EH (cell line): ENCODE results near the gene DNAI1.

ENCODE experiments used
- DNase-seq: peaks from one replicate; pipeline ENCODE4 v3.0.0-alpha.2; 2015; ENCODE audit warnings: low read depth

DNAI1 gene

DNA sequence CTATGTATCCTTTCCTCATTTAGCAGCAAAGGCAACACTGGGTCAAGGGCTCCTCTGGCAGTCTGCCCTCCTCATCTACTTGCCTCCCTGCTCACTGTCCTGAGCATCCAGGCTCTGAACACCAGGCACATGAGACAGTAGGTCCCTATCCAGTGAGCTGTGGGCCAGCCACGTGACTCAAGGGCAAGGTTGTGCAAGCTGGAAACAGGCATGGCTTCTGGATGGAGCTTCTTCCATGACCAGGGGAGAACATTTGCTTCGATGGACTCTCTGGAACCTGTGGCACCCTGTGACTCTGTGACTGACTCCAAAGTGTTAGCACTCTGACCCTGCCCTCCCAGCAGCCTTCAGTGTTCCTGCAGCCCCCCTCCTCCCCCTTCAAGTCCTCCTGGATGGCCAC lies 33.0 kb downstream of the DNAI1 start:
- DNase-seq = no peak

- DNase-seq = no peak
Measured at GRCh38 chr9:34492051-34492450, 33.4 kb downstream of the DNAI1 start.

DNA sequence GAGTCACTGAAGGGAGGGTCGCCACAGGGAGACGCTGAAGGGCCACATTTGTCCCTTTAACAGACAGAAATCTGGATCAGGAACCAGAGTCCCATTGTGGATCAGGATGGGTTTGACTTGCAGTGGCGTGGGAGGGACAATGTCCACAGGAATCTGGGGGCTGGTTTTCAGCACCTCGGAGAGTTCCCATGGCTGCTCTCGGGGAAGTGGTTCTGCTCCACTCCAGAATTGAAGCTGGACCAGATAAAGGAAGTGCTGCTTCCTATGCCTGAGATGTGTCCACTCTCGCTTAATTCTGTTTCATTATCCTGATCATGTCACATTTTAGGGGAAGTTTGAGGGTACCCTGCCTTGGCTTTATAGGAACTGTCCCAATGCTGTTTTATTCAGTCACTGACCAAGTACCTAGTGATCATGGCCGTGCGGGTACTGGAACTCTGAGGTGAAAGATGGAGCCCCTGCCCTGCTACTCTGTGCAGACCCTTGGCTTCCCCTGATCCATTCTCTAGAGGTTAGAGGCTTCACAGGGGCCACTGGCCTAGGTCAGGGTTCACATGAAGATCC lies 35.4 kb downstream of the DNAI1 start:
- DNase-seq = peak; percentile 70

DNA sequence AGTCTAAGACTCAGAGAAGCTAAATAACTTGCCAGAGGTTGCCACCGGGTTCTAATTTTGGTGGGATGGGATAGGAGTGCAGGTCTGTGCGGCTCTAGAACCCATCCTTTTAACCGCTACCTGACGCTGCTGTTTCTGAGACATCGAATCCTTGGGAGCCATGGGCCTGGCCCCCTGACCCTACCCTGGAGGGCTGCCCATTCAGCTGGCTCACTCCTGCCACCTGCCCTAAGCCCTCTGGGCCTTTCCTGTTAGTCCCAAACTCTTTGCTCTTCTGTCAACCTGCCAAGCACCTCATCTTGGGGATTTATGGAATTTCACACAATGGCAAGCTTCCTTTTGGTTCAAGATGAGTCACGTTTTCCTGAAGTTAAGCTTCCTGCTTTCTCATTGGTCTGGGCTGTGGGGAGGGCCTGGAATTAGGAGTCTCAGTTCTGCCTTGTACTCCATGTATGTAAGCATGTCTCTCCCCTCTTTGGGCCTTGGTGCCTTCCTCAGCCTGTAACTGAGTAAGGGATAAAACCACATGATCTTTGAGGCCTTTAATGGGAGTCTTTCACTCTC lies 37.6 kb downstream of the DNAI1 start:
- DNase-seq = peak; percentile 28

- no peak for DNase-seq
Measured at GRCh38 chr9:34498553-34498952, 39.9 kb downstream of the DNAI1 start.

GRCh38 chr9:34499076-34499475 lies 40.5 kb downstream of the DNAI1 start:
- no peak for DNase-seq

DNA sequence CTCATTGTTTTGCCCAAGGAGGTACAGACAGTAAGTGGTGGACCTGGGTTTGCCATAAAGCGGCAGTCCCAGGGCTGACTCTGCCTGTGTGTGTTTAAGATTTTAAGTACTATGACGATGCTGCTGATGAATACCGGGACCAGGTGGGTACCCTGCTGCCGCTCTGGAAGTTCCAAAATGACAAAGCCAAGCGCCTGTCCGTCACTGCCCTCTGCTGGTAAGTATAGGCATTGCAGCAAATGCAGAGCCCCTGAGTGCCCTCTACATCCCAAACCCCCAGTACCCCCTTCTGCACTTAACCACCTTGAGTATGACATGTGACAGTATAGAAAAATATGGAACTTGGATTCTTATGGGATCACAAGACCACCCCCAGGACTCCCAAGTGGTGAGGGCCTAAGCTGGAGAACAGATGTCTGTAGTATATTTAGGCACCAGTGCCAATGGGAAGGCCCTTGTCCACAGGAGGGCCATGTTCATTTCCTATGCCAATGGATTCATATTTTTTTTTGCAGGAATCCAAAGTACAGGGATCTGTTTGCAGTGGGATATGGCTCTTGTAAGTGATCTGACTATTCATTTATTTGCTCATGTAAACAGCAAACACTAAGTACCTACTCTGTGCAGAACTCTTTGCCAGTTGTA lies 42.1 kb downstream of the DNAI1 start:
- peak; percentile 54 for DNase-seq

- DNase-seq = no peak
Measured at GRCh38 chr9:34501372-34501771, 42.8 kb downstream of the DNAI1 start.

DNA sequence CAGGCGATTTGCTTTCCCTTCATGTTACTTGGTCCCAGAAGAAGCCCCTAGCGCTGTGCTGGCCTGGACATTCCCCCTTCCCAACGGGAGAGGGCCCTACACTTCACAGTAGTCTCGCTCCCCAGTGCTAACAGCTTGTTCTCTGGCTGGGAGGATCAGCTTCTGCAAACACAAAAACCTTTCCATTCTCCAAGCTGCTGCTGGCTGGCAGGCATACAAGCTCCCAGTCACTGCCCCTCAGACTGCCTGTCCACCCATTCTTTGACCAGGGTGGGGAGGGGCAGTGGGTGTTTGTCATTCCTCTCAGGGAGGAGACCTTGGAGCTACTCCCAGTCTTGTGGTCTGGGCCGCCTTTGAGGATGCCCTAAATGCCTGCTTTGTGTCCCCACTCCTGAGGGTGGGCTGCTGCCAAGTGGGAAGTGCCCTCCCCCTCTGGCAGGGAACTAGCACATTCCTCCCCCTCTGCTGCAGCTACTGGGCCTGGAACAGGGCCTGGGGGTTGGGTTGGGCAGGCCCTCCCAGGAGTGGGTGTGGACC lies 43.4 kb downstream of the DNAI1 start:
- peak; percentile 77 for DNase-seq

DNA sequence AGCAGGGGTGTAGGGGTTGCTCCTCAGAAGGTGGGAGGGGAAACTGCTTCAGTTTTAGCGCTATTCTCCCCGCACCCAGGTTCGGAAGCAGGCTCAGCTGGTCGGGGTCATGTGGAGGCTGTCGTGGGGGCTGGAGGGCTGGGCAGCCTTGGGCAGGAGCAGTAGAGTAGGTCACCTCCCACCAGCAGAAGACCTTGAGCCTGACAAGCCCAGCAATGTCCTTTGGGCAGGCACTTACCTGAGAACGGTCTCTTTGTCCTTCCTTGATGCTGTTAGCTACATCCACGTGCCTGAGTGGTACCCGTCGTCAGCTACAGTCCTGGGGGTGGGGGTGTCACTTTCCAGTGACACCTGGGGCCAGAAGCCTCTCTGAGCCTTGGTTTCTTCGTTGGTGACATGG lies 43.9 kb downstream of the DNAI1 start:
- DNase-seq = no peak

DNA sequence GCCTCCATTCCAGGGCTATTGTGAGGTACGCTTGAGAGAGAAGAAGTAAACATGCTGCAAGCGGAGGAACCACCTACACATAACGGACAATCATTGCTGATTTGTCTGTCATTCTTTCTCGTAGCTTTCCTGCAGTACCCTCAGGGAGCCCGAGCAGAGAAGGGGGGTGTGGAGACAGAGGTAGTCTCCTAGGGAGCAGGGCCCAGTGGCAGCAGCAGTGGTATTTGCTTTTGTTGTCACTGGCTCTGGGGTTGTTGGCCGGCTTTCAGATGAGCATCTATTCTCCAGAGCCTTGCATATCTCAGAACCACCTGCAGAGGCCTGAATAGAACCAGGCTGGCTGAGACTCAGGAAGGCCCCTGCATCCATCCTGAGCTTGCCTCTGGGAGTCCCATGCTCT lies 44.3 kb downstream of the DNAI1 start:
- no peak for DNase-seq

DNA sequence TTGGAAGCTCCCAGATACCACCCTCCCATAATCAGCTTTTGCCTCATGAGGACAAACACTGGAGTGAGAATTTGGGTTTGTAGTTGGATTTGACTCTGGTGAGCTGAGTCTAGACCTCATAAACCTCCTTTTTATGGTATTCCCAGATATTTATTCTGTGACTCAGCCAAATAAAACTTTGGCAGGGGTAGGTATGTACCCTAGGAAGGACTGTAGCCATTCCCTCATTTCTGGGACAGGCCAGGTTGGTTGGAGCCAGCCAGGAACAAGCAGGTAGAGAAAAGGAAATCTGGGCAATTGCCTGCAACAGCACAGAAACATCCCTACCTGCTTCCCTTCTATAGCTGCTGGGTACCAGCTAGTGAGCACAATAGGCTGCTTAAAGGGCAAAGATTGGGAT lies 44.8 kb downstream of the DNAI1 start:
- peak; percentile 16 for DNase-seq

- DNase-seq = peak; percentile 8
Measured at GRCh38 chr9:34505370-34506120, 46.9 kb downstream of the DNAI1 start.

DNA sequence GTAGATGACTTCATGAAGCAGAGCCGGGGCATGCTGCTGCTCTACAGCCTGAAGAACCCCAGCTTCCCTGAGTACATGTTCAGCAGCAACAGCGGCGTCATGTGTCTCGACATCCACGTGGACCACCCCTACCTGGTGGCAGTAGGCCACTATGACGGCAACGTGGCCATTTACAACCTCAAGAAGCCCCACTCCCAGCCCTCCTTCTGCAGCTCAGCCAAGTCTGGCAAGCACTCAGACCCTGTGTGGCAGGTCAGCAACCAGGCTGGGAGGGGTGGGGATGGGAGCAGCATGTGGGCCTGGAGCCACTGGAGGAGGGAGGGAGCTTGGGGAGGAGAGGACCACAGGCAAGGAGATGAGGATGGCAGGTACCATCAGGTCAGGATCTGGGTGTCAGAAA lies 48.0 kb downstream of the DNAI1 start:
- DNase-seq = no peak

- DNase-seq = no peak
Measured at GRCh38 chr9:34507556-34507955, 49.0 kb downstream of the DNAI1 start.

DNA sequence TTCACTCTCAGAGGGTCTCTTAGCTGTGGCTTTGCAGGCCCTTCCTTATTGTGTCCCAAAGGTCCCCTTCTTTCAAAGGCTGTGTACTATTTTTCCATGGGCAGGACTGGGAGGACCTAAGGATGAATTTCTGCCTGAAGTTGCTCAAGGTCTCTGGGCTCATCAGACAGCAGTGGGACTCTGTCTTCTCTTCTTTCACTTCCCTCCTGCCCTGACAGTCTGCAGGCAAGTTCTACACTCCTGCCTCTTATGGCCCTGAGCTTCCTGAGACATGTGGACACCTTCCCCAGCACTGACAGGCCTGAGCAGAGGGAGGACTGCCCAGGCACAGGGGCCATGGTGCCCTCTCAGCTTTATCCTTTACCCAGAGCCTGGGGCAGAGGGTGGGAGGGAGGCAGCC lies 49.4 kb downstream of the DNAI1 start:
- no peak for DNase-seq

DNA sequence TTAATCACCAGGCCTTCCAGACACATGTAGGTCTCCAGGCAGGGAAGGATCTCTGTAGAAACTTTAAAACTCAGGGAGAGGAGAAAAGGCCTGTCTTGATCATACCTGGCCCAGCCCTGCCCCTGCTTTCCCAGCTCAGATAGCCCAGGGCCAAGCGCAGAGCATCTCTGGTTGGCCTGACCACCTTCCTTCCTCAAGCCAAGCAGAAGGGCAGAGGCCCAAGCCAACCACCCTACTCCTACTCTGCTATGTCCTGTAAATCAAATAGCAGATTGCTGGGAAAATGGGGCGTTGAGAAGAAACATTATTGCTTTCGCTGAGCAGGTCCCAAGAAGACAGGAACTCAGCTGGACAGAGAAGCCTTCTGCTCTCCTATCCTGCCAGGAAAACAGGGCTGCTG lies 49.9 kb downstream of the DNAI1 start:
- DNase-seq = no peak

DNA sequence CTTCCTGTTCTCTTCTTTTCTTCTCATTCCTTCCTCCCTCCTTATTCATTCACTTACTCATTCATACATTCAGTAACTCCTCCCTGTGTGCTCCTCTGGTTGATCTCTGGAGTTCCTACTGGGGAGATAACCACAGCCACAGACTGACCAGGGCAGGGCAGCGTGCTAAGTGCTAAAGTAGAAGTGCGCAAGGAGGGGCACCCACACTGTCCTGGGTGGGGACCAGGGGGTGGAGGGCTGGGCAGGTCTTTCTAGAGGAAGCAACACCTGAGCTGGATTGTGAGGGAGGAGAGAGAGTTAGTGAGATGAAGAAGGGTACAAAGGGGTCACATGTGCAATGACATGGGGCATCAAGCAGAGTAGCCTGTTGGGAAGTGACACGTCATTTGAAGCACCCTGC lies 50.3 kb downstream of the DNAI1 start:
- no peak for DNase-seq

DNA sequence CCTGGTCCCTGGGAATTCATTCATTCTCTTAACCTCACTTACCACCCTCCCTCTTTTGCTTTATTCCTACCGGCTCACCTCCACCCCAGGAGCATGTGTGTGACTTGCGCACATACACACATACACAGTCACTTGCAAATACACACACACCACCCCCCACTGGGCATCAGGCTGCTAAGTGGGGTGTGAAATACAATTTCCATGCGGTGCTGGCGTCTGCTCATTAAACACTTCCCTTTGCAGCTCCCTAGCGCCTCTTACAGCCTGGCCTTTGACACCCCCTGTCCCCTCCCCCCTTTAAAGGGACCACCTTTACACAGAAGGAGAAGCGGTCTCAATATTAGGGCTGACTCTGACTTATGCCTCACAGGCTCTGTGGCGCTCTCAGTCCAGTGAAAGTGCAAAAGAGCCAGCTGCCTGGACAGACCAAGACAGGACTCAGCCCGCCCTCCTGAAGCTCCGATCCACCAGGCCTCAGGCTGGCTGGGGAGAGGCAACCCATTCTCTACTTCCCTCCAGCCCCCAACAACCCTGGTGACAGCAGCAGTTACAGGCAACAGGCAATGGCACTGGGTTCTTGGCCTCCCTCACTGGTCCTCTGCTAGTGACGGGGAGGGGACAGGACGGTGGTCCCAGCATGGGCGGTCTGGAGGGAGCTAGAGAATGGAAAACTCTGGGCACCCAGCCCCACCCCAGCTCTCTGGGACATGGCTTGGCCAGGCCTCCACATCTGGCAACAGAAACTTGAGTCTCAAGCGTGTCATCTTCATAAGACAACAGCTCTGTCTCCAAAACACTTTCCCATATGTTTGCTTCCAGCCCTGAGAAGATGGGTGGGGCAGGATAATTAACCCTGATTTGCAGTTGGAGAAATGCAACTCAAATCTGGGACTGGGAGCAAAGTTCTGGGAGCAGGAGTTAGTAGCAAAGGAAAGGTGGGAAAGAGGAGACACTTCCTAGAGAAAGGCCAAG lies 52.2 kb downstream of the DNAI1 start:
- no peak for DNase-seq

DNA sequence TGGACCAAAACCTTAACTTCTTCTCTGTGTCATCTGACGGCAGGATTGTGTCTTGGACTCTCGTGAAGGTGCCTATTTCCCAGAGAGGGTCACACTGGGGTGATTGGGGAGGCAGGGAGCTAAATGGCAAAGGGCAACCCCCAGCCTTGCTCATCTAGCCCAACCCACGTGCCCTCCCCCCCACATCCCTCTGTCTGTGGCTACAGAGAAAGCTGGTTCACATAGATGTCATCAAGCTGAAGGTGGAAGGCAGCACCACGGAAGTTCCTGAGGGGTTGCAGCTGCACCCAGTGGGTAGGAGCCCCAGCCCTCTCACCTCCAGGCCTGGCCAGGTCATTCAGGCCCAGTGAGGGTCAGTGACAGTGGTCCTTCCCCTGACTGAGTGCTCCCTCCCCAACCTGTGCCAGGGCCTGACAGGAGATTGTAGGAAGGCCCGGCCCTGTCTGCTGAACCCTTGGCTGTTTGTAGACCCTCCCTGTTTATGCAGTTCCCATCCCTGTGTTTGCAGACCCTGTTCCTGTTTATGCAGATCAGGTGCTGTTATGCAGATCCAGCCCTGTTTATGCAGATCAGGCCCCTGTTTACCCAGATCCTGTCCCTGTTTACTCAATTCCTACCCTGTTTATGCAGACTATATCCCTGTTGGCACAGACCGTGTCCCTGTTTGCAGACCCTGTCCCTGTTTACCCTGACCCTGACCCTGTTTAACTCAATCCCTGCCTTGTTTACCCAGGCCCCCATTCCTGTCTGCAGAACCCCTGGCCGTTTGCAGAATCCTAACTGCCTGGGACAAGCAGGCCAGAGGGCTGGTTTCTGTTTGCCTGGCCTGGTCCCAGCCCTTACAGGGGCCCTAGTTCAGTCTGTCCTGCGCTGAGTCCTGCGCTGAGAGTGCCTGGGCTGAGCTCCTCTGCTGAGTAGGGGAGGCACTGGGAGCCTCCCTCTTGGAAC lies 53.8 kb downstream of the DNAI1 start:
- DNase-seq = no peak
